Heart left ventricle (tissue), 13 donors: ENCODE data around the gene EPHB1.

Source experiments
- CTCF ChIP-seq, 12 donors: fragments of 200-600 bp; sonication (generic) in 4 of 12; IDR thresholded peaks; one replicate each; pipeline versions ENCODE4 v1.5.0 to v1.8.0; 2018 to 2022; ENCODE audit warnings: antibody characterized with exemption in 12 of 12, mild to moderate bottlenecking in 5 of 12
- POLR2A ChIP-seq, 2 donors: fragments of 450-650 bp; IDR thresholded peaks; one replicate each; pipeline ENCODE4 v1.6.1; 2017; ENCODE audit warnings: antibody characterized with exemption in 2 of 2, mild to moderate bottlenecking in 2 of 2, moderate library complexity in 2 of 2
- donor health status: ischemic (EF 13 %, LVEDD 7.1; RV severe dilation, severe dysfunction).
- donor health status: DM: no; HTN: yes; CAD: no.
- donor health status: DM: no; HTN: no; CAD: no.
- donor health status: ischemic (EF 25% LVEDD 6.9; RV normal size, moderate dysfunction).
- donor health status: ischemic (EF 25% LVEDD 5.7; RV mildly dilated, moderate dysfunction).
- donor health status: ischemic (EF 35%, LVEDD 5.7; RV mildly dilated, moderate dysfunction).
- donor health status: nonischemic (EF 11% LVEDD 7.7; RV severe dilation, severe dysfunction).
- donor health status: DM: yes; HTN: yes; CAD: no.
- donor health status: PGD.
- donor health status: ischemic (EF 29% LVEDD 5.4; RV normal size, mild dysfunction).
- donor health status: nonischemic (EF 23%, LVEDD 6.1; RV moderate dilation, normal function).

GRCh38 chr3:134869153-134869726 lies 74.2 kb downstream of the EPHB1 start:
- TF ChIP-seq POLR2A (IDR thresholded peaks at IDR 0.05) (no peak), CTCF (IDR thresholded peaks at IDR 0.05) (no peak)
